K562 treated with DMSO at 1 percent for 12 hours (cell line): ENCODE results near the gene CYTIP. TPM values are rescaled to one million over a fixed set of nuclear protein-coding genes. Genes with fewer than 3 reads are reported as not detected.

Experiments used
- total RNA-seq: library from RNA; unstranded; fragments of 300-600 nt; gene quantifications from 2 replicates; pipeline ENCODE4 v1.2.3, GENCODE V29; 2022; ENCODE audit not compliant: insufficient read depth

Gene CYTIP
- total RNA-seq = 0.97 and 1.1 TPM in 2 replicates

GRCh38 chr2:157443795-157444640, at the start of gene CYTIP:
Gene CYTIP, minus strand, starts transcription at chr2:157444089. Its CDS starts 69 bp downstream, at chr2:157444020.

Other genes with a start within 250 kb of the CYTIP start
- 6.1 and 17.9 TPM in 2 replicates for gene GALNT5, start 186.4 kb downstream of the CYTIP start, total RNA-seq
- gene ERMN, start 118.3 kb downstream of the CYTIP start, total RNA-seq = 0.96 TPM in 1 of 2 replicates, not detected in the other
- 0.23 and 0.88 TPM in 2 replicates for gene ACVR1C, start 184.8 kb upstream of the CYTIP start, total RNA-seq